GM12865 (cell line): Measurements from ENCODE around the gene GYPC.

ENCODE experiments used
- DNase-seq: peaks from one replicate; pipeline ENCODE4 v3.0.0; 2010; ENCODE audit warnings: low read depth
- H3K4me3 ChIP-seq: 2 replicates; pipeline ENCODE4 v1.5.1; 2011; ENCODE audit warnings: mild to moderate bottlenecking, low read depth, low read length, control low read depth
- CTCF ChIP-seq: IDR thresholded peaks from 2 replicates; pipeline ENCODE4 v1.5.1; 2011; ENCODE audit warnings: low read length, control low read depth, low read depth, inconsistent platforms; ENCODE audit not compliant: insufficient read depth; ENCODE audit errors: missing control alignments

GYPC gene

DNA sequence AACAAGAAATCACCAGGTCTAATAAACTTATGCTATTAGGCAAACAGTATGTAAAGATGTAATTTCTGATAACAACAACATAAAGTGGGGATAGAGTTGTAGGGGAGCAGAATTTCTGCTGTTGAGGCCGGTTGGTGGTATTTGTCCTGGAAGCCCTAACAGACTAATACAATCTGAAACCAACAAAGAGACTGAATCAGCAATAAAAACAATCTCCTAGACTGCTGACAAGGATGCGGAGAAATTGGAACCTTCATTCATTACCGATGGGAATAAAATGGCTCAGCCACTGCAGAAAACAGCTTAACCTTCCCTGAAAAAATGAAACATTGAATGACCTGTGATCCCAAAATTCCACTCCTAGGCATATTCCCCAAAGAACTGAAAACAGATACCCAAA, 88.7 kb downstream of the GYPC start:
- no peak for TF ChIP-seq CTCF
- no peak for DNase-seq
- H3K4me3 ChIP-seq: no peak overlapping the region
